KBM-7 (cell line): ENCODE results near the gene CDKL4.
A peak's percentile ranks its signal among the peaks of the same experiment; 100 is the strongest.

Experiments
- DNase-seq: peaks from one replicate; pipeline ENCODE4 v3.0.0-alpha.2; 2015
- in situ Hi-C: fragments of 300-500 bp; cut with MboI; formaldehyde crosslinking; loops from 2 replicates; pipeline ENCODE4 v1.14.3; 2020; ENCODE audit warnings: low sequenced_read_pairs, low pct_unique_long_range_greater_than_20kb, mixed read lengths

CDKL4 gene

GRCh38 chr2:39127973-39128372 lies 115.8 kb downstream of the CDKL4 start:
- in situ Hi-C loops, result no loop called here
- DNase-seq, result peak; percentile 36
